ENCODE results near the gene EXD1. TPM values are rescaled to one million over a fixed set of nuclear protein-coding genes. Genes with fewer than 3 reads are reported as not detected.

EXD1 gene
- polyA plus RNA-seq, 4 donors = 0.10 TPM; not detected in 3

GRCh38 chr15:41233367-41233771 is 2.8 kb upstream of the EXD1 start:
- no peak for DNase-seq (ENCODE audit: low read depth in 4 of 4, low spot score in 3 of 4)

- DNase-seq (ENCODE audit: low read depth in 4 of 4, low spot score in 3 of 4) = peak in 1 of 4 donors; percentile 4
Measured at GRCh38 chr15:41231422-41232226, 1.1 kb upstream of the EXD1 start.

- no peak for DNase-seq (ENCODE audit: low read depth in 4 of 4, low spot score in 3 of 4)
Measured at GRCh38 chr15:41230345-41230649, 260 bp downstream of the EXD1 start.

GRCh38 chr15:41219381-41219780 is 11.2 kb downstream of the EXD1 start:
- DNase-seq (ENCODE audit: low read depth in 4 of 4, low spot score in 3 of 4) = no peak

- DNase-seq (ENCODE audit: low read depth in 4 of 4, low spot score in 3 of 4) = no peak
Measured at GRCh38 chr15:41218851-41219250, 11.7 kb downstream of the EXD1 start.

- DNase-seq (ENCODE audit: low read depth in 4 of 4, low spot score in 3 of 4) = no peak
Measured at GRCh38 chr15:41215708-41216107, 14.8 kb downstream of the EXD1 start.

GRCh38 chr15:41207687-41208448 is 22.7 kb downstream of the EXD1 start:
- no peak for DNase-seq (ENCODE audit: low read depth in 4 of 4, low spot score in 3 of 4)

GRCh38 chr15:41205315-41205714 is 25.2 kb downstream of the EXD1 start:
- no peak for DNase-seq (ENCODE audit: low read depth in 4 of 4, low spot score in 3 of 4)

GRCh38 chr15:41203395-41203794 is 27.2 kb downstream of the EXD1 start:
- DNase-seq (ENCODE audit: low read depth in 4 of 4, low spot score in 3 of 4) = no peak

GRCh38 chr15:41199470-41199869 is 31.1 kb downstream of the EXD1 start:
- no peak for DNase-seq (ENCODE audit: low read depth in 4 of 4, low spot score in 3 of 4)

- no peak for DNase-seq (ENCODE audit: low read depth in 4 of 4, low spot score in 3 of 4)
Measured at GRCh38 chr15:41194444-41194843, 36.1 kb downstream of the EXD1 start.

- DNase-seq (ENCODE audit: low read depth in 4 of 4, low spot score in 3 of 4) = no peak
Measured at GRCh38 chr15:41183581-41183980, 47.0 kb downstream of the EXD1 start.

GRCh38 chr15:41182266-41182665 is 48.3 kb downstream of the EXD1 start:
- no peak for DNase-seq (ENCODE audit: low read depth in 4 of 4, low spot score in 3 of 4)

- no peak for DNase-seq (ENCODE audit: low read depth in 4 of 4, low spot score in 3 of 4)
Measured at GRCh38 chr15:41180206-41180789, 50.3 kb downstream of the EXD1 start.

- no peak for DNase-seq (ENCODE audit: low read depth in 4 of 4, low spot score in 3 of 4)
Measured at GRCh38 chr15:41169781-41170180, 60.8 kb downstream of the EXD1 start.

GRCh38 chr15:41169086-41169485 is 61.5 kb downstream of the EXD1 start:
- DNase-seq (ENCODE audit: low read depth in 4 of 4, low spot score in 3 of 4) = no peak

- no peak for DNase-seq (ENCODE audit: low read depth in 4 of 4, low spot score in 3 of 4)
Measured at GRCh38 chr15:41161736-41162135, 68.8 kb downstream of the EXD1 start.

- DNase-seq (ENCODE audit: low read depth in 4 of 4, low spot score in 3 of 4) = no peak
Measured at GRCh38 chr15:41161336-41161735, 69.2 kb downstream of the EXD1 start.

- no peak for DNase-seq (ENCODE audit: low read depth in 4 of 4, low spot score in 3 of 4)
Measured at GRCh38 chr15:41160639-41161315, 69.8 kb downstream of the EXD1 start.

GRCh38 chr15:41154412-41154811 is 76.1 kb downstream of the EXD1 start:
- DNase-seq (ENCODE audit: low read depth in 4 of 4, low spot score in 3 of 4) = no peak

- DNase-seq (ENCODE audit: low read depth in 4 of 4, low spot score in 3 of 4) = no peak
Measured at GRCh38 chr15:41153733-41154132, 76.8 kb downstream of the EXD1 start.

Measured in right renal pelvis (tissue), 4 donors.